HEK293 (cell line): Measurements from ENCODE around the gene EYS.

Experiments
- CTCF ChIA-PET: fragments of 350-600 bp; formaldehyde crosslinking; extraction: SDS; loops from one replicate; lab custom pipeline; 2021; ENCODE audit warnings: antibody characterized with exemption; lab: Yijun Ruan, JAX
- POLR2A ChIA-PET: fragments of 300-600 bp; formaldehyde crosslinking; extraction: SDS; loops from one replicate; lab custom pipeline; 2020; ENCODE audit warnings: antibody characterized with exemption, inconsistent platforms; lab: Yijun Ruan, JAX
- H3K27ac ChIP-seq: fragments of 200-500 bp; sonication (Bioruptor generic); 2 replicates; pipeline ENCODE4 v1.5.1; 2014; ENCODE audit warnings: low read depth, low read length, control low read depth, inconsistent platforms; ENCODE audit errors: extremely low read depth
- H3K36me3 ChIP-seq, 2 experiments: fragments of 200-500 bp in 1 of 2; sonication (Bioruptor generic) in 1 of 2; 1 replicate in 1 of 2; 2 replicates in 1 of 2; pipeline ENCODE4 v1.5.1; 2014 to 2017; ENCODE audit warnings: inconsistent platforms in 2 of 2, low read length in 2 of 2; ENCODE audit not compliant: control insufficient read depth in 2 of 2, insufficient read depth in 1 of 2
- H3K4me1 ChIP-seq: fragments of 200-500 bp; sonication (Bioruptor generic); 2 replicates; pipeline ENCODE4 v1.5.1; 2014; ENCODE audit warnings: mild to moderate bottlenecking, low read length, inconsistent platforms; ENCODE audit not compliant: control insufficient read depth, insufficient read depth
- H3K4me3 ChIP-seq: 2 replicates; pipeline ENCODE4 v1.5.1; 2011; ENCODE audit warnings: low read depth, mild to moderate bottlenecking, control low read depth, low read length, moderate library complexity
- H3K9me3 ChIP-seq: fragments of 200-500 bp; sonication (Bioruptor generic); 2 replicates; pipeline ENCODE4 v1.5.1; 2014; ENCODE audit warnings: low read depth, low read length, inconsistent platforms; ENCODE audit not compliant: control insufficient read depth, insufficient read depth
- BCL6B ChIP-seq: fragments of 450-650 bp; formaldehyde crosslinking; IDR thresholded peaks from 2 replicates; pipeline ENCODE4 v1.5.1; 2017; ENCODE audit warnings: missing biosample characterization, missing genetic modification characterization
- KLF1 ChIP-seq: fragments of 450-650 bp; formaldehyde crosslinking; IDR thresholded peaks from 2 replicates; pipeline ENCODE4 v1.5.1; 2016; ENCODE audit warnings: missing biosample characterization, missing genetic modification characterization
- REST ChIP-seq: fragments of 450-650 bp; formaldehyde crosslinking; IDR thresholded peaks from 2 replicates; pipeline ENCODE4 v1.5.1; 2016; ENCODE audit warnings: missing biosample characterization, missing genetic modification characterization
- SP7 ChIP-seq: fragments of 450-650 bp; formaldehyde crosslinking; IDR thresholded peaks from 2 replicates; pipeline ENCODE4 v1.5.1; 2016; ENCODE audit warnings: missing biosample characterization, missing genetic modification characterization
- TCF7L2 ChIP-seq: IDR thresholded peaks from 2 replicates; pipeline ENCODE4 v1.6.1; 2011; ENCODE audit warnings: low read depth, mild to moderate bottlenecking, inconsistent platforms, low read length, moderate library complexity, borderline replicate concordance
- TSHZ1 ChIP-seq: fragments of 450-650 bp; formaldehyde crosslinking; IDR thresholded peaks from 2 replicates; pipeline ENCODE4 v1.5.1; 2016; ENCODE audit warnings: missing biosample characterization, missing genetic modification characterization, borderline replicate concordance
- ZBTB20 ChIP-seq: fragments of 450-650 bp; formaldehyde crosslinking; IDR thresholded peaks from 2 replicates; pipeline ENCODE4 v1.5.1; 2016; ENCODE audit warnings: missing biosample characterization, missing genetic modification characterization
- ZNF157 ChIP-seq: fragments of 450-650 bp; formaldehyde crosslinking; IDR thresholded peaks from 2 replicates; pipeline ENCODE4 v1.5.1; 2016; ENCODE audit warnings: missing biosample characterization, missing genetic modification characterization
- ZNF2 ChIP-seq: fragments of 450-650 bp; formaldehyde crosslinking; IDR thresholded peaks from 2 replicates; pipeline ENCODE4 v1.5.1; 2016; ENCODE audit warnings: missing biosample characterization, missing genetic modification characterization
- ZNF266 ChIP-seq: fragments of 450-650 bp; formaldehyde crosslinking; IDR thresholded peaks from 2 replicates; pipeline ENCODE4 v1.5.1; 2016; ENCODE audit warnings: missing biosample characterization, missing genetic modification characterization, low read depth
- ZNF302 ChIP-seq: fragments of 450-650 bp; formaldehyde crosslinking; IDR thresholded peaks from 2 replicates; pipeline ENCODE4 v1.5.1; 2016; ENCODE audit warnings: missing biosample characterization, missing genetic modification characterization, low read depth
- ZNF529 ChIP-seq: fragments of 450-650 bp; formaldehyde crosslinking; IDR thresholded peaks from 2 replicates; pipeline ENCODE4 v1.5.1; 2017; ENCODE audit warnings: missing genetic modification characterization, missing biosample characterization; ENCODE audit not compliant: insufficient replicate concordance
- ZNF624 ChIP-seq: fragments of 450-650 bp; formaldehyde crosslinking; IDR thresholded peaks from 2 replicates; pipeline ENCODE4 v1.5.1; 2017; ENCODE audit warnings: missing biosample characterization, missing genetic modification characterization
- ZNF658 ChIP-seq: fragments of 450-650 bp; formaldehyde crosslinking; IDR thresholded peaks from 2 replicates; pipeline ENCODE4; 2016; ENCODE audit warnings: missing biosample characterization, missing genetic modification characterization
- ZNF791 ChIP-seq: fragments of 450-650 bp; formaldehyde crosslinking; IDR thresholded peaks from 2 replicates; pipeline ENCODE4 v1.5.1; 2016; ENCODE audit warnings: missing biosample characterization, missing genetic modification characterization
- ZNF792 ChIP-seq: fragments of 450-650 bp; formaldehyde crosslinking; IDR thresholded peaks from 2 replicates; pipeline ENCODE4 v1.5.1; 2016; ENCODE audit warnings: missing biosample characterization, missing genetic modification characterization

The EYS gene

GRCh38 chr6:64553249-64553786 is 1153.7 kb downstream of the EYS start (continued):
- TF ChIP-seq ZNF302 (tag by site-specific recombination) (no peak), ZNF529 (tag by site-specific recombination) (no peak), REST (no peak), ZNF658 (tag by site-specific recombination) (no peak), ZNF624 (tag by site-specific recombination) (no peak)

- Histone ChIP-seq H3K4me1 (no peaks in the 10 kb centered on the region), H3K27ac (no peak overlapping the region), H3K4me3 (no peak overlapping the region), H3K36me3 (no peaks in the 10 kb centered on the region), H3K9me3 (no peaks in the 10 kb centered on the region)
- POLR2A ChIA-PET = no interaction called here
- CTCF ChIA-PET = interaction anchor here (1.5 kb wide), 1 partner anchor 43 kb away, joined by 3 read pairs; no protein-coding TSS in a partner anchor
- TF ChIP-seq TSHZ1 (tag by site-specific recombination) (no peak), ZNF266 (tag by site-specific recombination) (no peak), ZNF792 (no peak), ZNF2 (tag by site-specific recombination) (no peak), BCL6B (tag by site-specific recombination) (no peak), KLF1 (tag by site-specific recombination) (no peak), ZBTB20 (no peak), ZNF791 (tag by site-specific recombination) (no peak), ZNF157 (tag by site-specific recombination) (no peak), TCF7L2 (no peak), SP7 (no peak)
Measured at GRCh38 chr6:64547594-64548268, 1159.3 kb downstream of the EYS start.
